HG03571 (cell line): ENCODE results near the gene KANSL1L.
"Not testable (repeated sequence)": the region's sequence is repeated elsewhere in the genome, so short reads cannot be mapped to it uniquely, and the experiment has no call there.

Source experiments
- ATAC-seq: cut with Tn5 transposase; IDR thresholded peaks from one replicate; pipeline ENCODE4 v1.9.1; 2021; ENCODE audit not compliant: unreplicated experiment

KANSL1L gene

DNA sequence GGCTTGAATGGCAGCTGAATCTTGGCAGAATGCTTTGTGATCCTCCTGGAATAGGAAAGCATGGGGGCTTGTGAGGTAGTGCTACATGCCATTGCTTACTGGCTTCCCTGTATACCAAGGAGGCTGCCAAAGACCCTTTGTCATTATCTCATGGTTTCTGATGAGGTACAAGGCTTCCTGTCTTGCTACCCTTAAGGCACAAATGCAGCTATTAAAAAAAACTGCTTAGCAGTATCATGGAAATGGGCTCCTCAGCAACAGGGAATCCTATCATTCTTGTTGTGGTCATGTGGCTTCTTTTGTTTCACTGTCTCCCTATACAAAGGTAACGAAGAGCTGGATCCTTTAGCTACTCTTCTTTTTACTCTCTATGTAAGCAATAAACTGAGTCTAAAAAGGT is 6.6 kb upstream of the KANSL1L start:
- no peak for ATAC-seq

DNA sequence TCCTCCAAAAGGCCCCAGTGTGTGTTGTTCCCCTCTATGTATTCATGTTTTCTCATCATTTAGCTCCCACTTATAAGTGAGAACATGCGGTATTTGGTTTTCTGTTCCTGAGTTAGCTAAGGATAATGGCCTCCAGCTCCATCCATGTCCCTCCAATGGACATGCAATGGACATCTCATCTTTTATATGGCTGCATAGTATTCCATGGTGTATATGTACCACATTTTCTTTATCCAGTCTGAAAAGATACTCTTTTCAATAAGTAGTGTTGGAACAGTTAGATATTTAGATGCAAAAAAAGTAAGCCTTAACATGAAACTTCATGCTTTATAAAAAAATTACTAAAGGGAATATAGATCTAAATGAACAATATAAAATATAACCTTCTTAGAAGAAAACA is 5.9 kb upstream of the KANSL1L start:
- ATAC-seq: not testable (repeated sequence)

DNA sequence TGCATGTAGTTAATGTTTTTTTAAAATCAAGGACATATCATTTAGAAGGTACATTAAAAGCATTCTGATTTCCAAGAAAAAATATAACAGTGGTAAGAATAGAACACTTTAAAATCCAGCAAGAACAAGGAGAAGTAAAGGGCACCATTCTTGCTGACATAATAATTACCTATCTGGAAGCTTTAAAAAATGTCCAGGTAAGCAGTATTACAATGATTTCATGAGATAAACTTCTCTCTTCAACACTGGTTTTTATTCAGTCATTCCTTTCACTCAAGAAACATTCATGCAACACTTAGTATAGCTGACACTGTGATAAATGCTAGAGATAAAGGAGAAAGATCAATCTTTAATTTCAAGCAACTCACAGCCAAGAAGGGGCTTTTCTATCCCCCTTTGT is 2.9 kb upstream of the KANSL1L start:
- ATAC-seq: no peak

DNA sequence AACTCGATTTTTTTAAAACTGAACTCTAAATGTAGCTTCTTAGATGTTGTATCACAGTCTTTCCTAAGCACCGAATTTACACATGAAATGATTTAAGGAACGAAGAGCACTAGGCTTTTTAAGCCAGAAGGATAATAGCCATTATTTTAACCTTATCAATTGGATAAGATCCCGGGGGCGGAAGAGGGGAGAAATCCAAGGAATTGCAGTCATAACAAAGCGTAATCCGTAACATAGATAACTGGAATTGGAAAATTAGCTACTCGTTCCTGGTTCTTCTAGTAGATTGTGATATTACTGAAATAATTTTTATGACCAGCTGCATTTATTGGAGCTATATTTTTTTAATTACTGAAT is 988 bp upstream of the KANSL1L start:
- ATAC-seq: no peak

DNA sequence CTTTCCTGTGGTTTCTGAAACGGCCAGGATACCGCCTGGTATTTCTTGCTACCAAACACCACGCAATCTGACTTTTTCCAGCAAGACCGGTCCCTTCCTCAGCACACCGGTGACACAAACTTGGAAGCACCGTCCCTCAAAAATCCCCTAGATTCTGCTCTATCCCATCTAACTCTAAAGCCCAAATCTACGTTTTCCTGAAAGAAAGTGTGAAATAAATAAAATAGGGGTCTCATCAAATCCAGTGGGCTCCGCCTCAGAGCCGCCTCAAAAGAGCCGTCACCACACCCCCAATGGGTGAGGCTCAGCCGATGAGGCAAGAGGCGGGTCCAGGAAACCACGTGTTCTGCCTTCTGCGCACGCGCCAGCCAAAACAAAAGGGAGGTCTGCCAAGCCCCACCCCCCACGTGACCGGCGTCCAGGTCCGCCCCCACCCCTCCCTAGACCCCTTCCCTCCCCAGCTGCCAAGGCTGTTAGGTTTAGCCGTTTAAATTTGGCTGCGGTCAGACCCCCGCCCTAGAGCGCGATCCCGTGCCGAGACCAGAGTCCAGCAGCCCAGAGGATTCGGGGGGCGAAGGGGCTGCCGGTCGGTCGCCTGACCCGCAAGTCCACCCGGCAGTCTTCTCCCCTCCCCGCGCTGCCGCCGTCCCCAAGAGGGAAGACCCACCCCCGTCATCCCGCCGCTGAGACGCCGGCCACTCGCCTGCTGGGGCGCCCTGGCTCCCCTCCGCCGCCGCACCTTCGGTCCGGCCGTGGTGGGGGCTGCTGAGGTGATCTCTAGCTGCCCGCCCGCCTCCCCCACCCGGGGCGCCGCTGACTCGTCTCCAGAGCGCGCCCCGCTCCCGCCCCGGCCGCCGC is 534 bp downstream of the KANSL1L start:
- peak; percentile 72 for ATAC-seq

DNA sequence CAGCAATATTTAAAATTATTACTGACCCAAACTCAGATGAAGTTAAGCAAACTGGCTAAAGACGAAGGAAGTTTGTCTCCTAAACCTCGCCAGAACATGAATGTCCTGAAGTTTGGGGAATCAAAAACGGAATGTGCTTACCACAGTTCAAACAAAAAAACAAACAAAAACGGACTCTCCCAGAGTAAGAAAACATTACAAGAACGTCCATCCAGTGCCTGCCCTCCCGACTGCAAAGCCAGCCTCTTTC is 1.1 kb downstream of the KANSL1L start:
- ATAC-seq: no peak

DNA sequence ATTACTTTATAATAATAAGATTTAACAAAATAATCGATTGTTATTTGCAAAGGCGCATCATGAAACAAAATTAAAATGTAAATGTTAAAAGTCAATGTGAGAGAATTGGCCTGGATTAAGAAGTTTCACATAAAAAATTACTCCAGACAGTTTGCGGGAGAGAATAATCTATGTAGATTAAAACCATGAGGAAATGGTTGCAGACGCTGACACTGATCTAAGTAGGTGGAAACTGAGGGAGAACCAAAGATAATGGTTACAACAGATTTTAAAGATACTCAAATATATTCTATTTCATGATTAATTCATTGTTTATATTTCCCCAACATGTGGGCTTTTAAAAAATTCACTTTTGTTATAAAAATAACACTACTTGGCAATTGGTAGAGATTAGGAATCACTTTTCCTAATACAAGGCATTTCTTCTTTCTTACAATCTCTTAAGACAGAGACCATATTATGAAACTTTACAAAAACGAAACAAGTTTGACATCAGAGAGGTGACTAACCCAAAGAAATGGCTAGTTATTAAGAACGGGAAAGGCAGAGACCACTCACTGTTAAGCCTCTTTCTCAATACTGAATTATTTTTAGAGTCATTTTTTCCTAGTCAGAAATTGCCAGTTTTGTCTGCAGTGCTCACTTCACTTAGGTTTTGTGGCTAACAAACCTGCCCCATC is 1.6 kb downstream of the KANSL1L start:
- ATAC-seq: peak; percentile 27

DNA sequence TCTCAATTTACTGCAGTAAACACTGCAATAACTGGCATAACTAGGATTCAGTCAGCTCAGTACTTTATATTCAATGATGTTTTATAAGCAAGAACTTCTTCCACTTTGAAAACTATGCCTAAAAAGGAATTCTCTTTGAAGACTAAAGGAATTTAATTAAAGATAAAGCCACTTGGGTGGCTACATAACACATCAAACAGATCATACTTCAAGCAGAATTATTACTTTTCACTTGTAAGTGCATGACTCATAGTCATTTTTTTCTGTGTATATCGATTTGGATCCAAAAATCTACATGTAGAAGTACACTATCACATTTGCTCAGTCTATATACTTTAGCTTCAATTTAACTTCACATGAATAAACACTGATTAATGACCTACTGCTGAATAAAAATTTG is 4.0 kb downstream of the KANSL1L start:
- no peak for ATAC-seq

DNA sequence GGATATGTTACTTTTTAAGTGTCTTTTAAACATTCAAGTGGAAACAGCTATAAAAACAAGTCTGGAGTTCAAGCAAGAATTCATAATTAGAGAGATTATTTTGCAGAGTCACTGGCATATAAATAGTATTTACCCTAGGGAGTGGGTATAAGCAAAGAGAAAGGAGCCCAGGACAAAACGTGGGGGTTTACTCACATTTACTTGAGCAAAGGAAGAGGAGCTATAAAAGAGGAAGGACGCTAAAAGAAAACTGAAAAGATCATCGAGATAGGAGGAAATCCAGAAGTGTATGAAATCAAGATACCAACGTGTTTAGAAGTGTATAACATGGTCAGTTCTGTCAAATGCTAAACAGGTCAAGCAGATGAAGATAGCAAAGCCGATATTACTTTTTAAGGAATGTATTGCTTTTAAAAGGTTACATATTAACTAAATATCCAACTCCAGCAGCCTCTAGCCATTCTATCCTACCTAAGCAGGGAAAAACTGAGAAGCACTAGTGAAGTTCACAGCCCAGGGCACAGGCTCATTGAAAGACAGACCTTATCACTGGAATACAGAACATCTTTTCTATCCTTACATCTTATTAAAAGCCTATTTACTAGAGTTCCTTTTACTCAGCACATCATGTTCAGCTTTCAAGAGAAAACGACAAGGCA is 8.6 kb downstream of the KANSL1L start:
- no peak for ATAC-seq

DNA sequence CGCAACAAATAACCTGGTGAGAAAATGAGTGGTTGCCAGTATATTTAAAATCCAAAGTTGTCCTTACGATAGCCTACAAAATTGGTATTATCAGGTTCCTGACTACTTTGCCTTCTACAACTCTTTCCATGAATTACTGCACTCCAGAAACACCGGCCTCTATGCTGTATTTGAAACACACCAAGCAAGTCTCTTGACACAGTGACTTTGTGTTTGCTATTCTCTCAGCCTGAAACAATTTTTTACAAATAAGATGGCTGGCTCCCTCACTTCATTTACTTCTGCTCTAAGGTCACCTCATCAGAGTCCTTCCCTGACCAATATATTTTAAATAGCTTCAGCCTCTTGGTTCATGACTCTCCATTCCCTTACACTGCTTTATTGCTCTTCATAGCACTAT is 12.2 kb downstream of the KANSL1L start:
- no peak for ATAC-seq

DNA sequence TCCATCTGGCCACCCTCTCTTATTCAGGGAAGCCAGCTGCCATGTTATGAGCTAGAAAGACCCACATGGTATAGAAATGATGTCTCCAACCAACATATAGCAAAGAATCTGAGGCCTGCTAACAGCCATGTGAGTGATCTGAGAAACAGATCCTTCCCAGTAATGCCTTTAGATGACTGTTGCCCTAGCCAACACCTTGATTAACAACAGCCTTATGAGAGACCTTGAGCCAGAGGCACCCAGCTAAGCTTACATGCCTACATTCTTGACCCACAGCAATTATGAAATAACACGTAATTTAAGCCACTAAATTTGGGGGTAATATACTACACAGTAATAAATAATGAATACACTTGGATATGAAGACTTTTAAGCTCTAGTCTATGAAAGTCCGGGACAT is 13.0 kb downstream of the KANSL1L start:
- ATAC-seq: no peak

DNA sequence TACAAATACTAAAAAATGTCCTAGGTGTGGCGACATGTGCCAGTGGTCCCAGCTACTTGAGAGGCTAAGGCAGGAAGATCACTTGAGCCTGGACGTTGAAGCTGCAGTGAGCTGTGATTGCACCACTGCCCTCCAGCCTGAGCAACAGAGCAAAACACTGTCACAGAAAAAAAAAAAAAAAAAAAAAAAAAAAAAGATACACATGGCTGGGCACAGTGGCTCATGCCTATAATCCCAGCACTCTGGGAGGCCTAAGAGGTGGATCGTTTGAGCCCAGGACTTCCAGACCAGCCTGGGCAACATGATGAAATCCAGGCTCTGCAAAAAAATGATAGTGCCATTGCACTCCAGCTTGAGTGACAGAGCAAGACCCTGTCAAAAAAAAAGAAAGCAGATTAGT is 13.7 kb downstream of the KANSL1L start:
- no peak for ATAC-seq

DNA sequence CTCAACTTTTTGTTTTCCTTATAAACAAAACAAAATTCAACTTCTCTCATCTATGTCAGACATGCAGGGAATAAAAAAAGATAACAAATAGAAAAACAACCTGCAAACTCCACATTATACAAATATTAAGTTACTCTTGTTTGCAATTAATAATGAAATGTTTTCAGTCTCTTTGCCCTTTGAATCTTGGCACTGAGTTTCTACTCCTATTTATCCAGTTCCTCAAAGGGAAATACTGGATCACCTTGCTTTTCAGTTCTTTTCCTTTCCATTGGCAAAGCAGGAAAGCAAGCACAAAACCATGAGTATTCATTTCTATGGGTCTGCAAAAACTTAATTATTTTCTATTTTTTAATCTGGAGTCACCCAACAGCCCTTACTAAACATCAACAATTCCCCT is 23.6 kb downstream of the KANSL1L start:
- no peak for ATAC-seq

DNA sequence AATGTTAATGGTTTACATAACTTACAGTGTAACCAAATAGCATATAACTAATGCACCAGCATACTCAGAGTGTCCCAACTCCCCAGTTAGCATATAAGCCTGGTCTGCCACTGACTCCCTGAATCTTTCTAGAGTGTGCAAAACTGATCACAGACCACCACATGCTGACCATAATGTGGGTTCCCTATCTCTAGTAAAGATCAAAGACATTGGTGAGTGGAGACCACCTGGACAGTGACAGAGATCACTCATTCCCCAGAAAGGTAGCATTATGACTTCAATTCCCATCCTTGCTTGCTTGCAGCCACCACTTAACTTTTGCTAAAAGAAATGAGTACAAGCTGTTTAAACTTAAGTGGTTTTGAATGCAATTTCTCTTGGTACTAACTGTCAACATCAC is 39.0 kb downstream of the KANSL1L start:
- no peak for ATAC-seq

DNA sequence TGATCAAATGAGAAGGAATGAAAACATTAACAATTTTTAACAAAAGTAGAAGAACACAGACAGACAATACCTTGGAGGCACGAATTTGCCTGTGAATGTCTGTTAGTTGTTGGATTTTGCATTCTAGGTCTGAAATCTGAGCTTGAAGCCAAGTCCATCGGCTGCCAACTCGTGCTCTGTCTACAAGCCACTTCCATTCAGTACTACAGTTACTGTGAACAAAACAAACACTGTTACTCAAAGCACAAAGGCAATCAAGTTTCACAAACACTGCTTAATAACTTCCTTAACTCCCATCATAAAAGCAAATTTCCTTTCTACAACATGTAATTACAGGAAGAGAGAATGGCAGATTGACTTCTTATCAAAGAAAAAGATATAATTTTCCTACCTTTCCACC is 42.2 kb downstream of the KANSL1L start:
- no peak for ATAC-seq

DNA sequence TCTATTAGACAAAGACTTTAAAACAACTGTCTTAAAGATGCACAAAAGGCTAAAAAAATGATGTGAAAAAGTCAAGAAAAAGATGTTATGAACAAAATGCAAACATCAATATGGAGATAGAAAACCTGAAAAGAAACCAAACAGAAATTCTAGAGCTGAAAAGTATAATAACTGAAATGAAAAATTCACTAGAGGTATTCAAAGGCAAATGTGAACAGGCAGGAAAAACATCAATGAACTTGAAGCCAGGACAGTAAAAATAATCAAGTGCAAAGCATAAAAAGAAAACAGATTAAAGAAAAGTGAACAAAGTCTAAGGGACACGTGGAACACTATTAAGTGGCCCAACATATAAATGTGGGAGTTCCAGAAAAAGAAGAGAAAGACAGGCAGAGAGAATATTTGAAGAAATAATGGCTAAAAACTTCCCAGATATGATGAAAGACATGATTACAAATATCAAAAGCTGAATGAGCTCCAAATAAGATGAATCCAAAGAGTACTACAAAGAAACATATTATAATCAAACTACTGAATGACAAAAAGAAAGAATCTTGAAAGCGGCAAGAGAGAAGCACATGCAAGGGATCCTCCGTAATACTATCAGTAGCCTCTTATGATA is 57.5 kb downstream of the KANSL1L start:
- ATAC-seq: no peak

DNA sequence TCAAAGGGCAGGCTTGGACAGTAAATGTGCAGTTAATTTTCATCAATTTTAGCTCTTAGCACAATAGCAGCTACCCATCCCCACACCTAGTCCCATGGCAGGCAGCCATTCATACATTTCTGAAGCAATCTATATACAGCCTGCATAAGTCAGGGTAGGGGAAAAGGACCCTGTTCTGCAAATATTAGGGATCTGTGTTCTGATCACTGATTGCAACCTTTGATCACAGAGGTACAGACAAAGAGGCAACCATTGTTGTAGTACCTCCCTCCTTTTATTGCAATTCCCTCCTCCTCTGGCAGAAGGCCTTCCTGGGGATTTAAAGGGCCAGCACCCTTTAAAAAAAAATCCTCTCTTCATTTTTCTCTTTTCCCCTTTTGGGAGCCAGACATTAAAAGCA is 58.3 kb downstream of the KANSL1L start:
- no peak for ATAC-seq

DNA sequence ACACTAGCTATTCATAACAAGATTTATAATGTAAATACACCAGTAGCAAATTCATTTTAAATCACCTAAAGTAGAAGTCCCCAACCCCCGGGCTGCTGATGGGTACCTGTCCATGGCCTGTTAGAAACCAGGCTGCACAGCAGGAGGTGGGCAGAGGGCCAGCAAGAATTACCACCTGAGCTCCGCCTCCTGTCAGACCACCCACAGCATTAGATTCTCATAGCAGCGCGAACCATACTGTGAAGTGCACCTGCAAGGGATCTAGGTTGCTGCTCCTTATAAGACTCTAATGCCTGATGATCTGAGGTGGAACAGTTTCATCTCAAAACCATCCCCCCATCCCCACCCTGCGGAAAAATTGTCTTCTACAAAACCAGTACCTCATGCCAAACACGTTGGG is 71.3 kb downstream of the KANSL1L start:
- ATAC-seq: no peak

DNA sequence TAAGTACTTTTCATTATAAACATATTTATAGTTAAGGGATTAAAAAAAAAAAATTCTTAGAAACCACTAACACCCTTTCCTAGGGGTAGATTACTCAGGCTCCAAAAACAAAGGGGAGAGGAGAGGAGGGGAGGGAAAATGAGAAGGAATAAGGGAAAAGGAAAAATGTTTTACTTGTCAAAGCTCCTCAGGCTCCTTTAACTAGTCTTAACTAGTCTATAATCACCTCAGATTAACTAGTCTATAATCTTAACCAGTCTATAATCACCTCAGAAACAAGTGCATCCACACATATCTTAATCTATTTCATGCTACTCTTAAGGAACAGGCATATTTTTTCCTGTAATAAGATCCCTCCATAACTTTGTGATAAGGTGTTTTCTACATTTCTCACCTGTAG is 76.4 kb downstream of the KANSL1L start:
- no peak for ATAC-seq

DNA sequence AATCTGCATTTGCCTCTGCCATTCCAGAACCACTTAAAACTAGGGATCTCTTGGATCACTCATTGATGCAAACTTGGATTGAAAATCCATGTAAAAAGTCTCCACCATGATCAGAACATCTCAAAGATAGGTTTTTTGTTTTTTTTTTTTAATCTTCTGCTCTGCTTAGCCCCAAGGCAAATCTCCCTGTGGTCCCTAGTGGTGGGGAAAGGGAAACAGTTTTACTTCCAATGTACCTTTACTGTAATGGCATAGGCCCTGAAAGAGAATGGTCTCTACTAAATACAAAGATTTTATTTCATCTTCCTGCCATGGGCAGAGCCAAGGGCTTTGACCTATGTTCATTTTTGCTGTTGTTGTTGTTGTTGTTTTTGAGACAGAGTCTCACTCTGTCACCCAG is 78.4 kb downstream of the KANSL1L start:
- no peak for ATAC-seq

DNA sequence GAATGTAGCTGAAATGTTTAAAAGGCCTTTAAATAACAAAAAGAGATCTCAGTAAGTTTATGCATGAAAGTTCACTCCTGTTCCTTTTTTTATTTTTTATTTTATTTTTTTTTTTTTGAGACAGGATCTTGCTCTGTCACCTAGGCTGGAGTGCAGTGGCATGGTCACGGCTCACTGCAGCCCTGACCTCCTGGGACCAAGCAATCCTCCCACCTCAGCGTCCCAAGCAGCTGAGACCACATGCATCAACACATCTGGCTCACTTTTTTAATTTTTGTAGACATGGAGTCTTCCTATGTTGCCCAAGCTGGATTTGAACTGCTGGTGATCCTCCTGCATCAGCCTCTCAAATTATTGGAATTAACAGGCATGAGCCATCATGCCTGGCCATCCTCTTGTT is 84.3 kb downstream of the KANSL1L start:
- ATAC-seq: no peak

DNA sequence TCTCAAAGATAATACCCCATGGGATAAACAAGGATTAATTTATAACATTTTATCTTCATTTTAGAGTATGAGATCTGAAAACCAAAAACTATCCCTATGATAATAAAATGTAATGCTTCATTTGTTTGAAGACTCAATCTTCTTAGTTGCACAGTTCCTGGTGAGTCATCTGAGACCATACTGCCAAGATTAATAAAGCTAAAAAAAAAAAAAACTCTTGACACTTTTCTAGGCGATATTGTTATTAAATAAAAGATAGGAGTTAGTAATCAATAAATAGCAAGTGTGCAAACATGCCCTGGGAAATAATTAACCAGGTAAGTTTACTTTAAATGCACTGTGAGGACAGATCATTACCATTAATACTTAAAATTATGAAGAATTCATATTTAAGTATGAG is 84.9 kb downstream of the KANSL1L start:
- no peak for ATAC-seq
